Activated CD8-positive, alpha-beta memory T cell treated with anti-CD3 and anti-CD28 coated beads, Interleukin-2, amount 50 U/mL, for 48 hours (primary cell): ENCODE results near the gene FEM1C.

Experiments used
- DNase-seq: peaks from one replicate; pipeline ENCODE4 v3.0.0-alpha.2; 2020

FEM1C gene

DNA sequence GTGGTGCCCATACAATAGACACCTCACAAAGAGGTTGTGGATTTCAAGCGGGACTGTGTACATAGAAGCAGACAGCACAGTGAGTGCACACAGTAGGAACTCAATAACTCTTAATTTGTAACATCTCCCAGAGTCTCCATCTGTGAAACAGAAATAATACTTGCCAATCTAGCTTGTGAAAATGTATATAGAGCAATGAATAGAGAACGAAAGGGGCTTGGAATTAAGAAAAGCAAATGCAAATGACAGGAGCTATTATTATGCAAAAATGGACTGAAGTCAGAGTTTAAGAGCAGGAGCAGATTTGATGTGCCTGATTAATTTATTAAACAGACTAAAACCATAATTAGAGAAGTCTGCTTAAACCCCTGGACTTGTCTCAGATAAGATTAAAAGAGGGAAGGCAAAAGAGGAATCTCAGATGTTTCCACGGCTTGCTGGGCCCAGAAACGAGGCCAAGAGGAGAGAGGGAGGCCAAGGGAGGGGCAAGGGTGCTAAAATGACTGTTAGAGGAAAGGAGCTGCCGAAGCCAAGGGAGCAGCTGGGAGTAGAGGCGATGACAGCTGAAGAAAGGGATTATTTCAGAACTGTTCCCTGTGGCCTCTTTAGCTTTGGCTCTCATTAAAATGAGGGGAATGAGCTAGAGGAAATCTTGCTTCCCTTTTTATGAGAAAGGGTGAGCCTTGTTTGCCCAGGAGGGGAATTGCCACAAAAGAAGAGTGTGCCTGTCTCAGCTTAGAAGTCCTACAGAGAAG, 72.1 kb downstream of the FEM1C start:
- no peak for DNase-seq

DNA sequence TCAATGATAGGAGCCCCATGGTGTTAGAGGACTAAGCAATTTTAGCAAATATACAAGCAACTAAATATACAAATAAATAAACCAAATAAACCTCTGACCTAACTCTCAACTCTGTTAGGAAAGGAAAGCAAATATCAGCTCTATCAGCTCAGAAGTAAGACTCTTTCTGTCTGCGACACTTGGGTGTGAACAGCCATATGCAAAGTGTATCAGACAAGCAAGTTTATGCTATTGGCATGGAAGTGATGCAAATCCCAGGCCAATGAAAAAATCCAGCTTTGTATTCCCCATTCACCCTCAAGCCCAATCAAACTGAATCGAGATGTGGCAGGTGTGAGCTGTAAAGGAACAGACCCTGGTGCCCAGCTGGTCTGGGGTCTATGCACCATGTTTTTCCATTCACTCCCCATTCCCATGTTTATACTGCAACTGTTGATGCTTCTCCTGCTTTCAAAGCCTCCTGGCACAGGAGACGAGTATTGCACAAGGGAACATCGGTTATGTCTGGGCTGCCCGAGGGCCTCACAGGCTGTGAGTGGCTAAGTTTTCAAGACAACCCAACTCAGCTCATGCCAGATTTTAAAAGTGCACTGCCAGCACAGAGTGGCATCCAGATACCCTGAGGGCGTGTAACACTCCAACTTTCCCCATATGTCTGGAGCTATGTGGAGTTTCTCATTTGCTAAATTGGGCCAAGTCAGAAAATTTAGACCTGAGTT, 73.1 kb downstream of the FEM1C start:
- no peak for DNase-seq

DNA sequence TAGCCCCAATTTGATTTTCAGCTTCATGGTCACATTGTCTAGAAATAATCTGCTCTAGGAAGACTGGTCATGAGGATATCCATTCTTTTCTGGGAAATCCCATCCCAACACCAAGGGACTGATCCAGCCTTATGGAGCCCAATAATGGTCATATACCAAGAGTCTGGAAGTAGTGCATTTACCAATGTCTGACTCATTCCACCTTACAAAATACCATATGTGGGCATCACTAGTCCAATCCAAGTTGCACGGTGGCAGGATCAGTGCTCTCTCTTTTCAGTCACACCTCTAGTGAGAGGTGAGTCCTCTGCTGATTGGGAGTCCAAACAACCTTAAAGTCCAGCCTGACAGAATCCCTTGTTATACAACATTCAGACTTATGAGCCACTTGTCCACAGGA, 73.7 kb downstream of the FEM1C start:
- no peak for DNase-seq
